H1 (cell line): ENCODE measurements around the gene ZNF598. TPM values are rescaled to one million over a fixed set of nuclear protein-coding genes. Genes with fewer than 3 reads are reported as not detected.

ENCODE experiments used
- BACH1 ChIP-seq: IDR thresholded peaks from 2 replicates; pipeline ENCODE4 v1.6.1; 2012; ENCODE audit warnings: low read length, improper control_type of control experiment
- CHD7 ChIP-seq: fragments of 300-600 bp; sonication (generic); IDR thresholded peaks from 2 replicates; pipeline ENCODE4 v1.7.1; 2012; ENCODE audit warnings: low read length, moderate library complexity, mild to moderate bottlenecking, inconsistent platforms; ENCODE audit not compliant: insufficient replicate concordance
- CTBP2 ChIP-seq: IDR thresholded peaks from 2 replicates; pipeline ENCODE4 v1.7.0; 2011; ENCODE audit warnings: borderline replicate concordance, mild to moderate bottlenecking, moderate library complexity, mixed read lengths, low read length; ENCODE audit not compliant: insufficient read depth, insufficient read length
- HDAC6 ChIP-seq: IDR thresholded peaks from one replicate; pipeline ENCODE4 v1.7.1; 2012; ENCODE audit warnings: low read depth, mild to moderate bottlenecking, inconsistent platforms, low read length, moderate library complexity
- RAD21 ChIP-seq, 2 experiments: IDR thresholded peaks in 1 of 2; conservative IDR thresholded peaks in 1 of 2; 2 replicates each; pipeline ENCODE4 v1.6.1; 2011; ENCODE audit warnings: low read depth in 2 of 2, low read length in 2 of 2, improper control_type of control experiment in 1 of 2, inconsistent platforms in 1 of 2, mild to moderate bottlenecking in 1 of 2, moderate library complexity in 1 of 2
- SIRT6 ChIP-seq: IDR thresholded peaks from one replicate; pipeline ENCODE4 v1.7.1; 2012; ENCODE audit warnings: low read length, inconsistent platforms
- TCF12 ChIP-seq: IDR thresholded peaks from 2 replicates; pipeline ENCODE4 v1.6.1; 2011; ENCODE audit warnings: low read depth, mild to moderate bottlenecking, low read length
- polyA plus RNA-seq, 7 experiments: library from polyadenylated mRNA; depleted of rRNA in 3 of 7; stranded (reverse) in 5 of 7; unstranded in 2 of 7; fragments of >200 nt in 5 of 7; fragments of 200-250 nt in 2 of 7; gene quantifications; 1 replicate in 5 of 7; 2 replicates in 1 of 7; 4 replicates in 1 of 7; pipeline versions ENCODE4 v1.2.1 to v1.2.3, GENCODE V29; 2011 to 2013; ENCODE audit warnings: missing spikeins in 2 of 7, mixed read lengths in 2 of 7
- total RNA-seq: library from RNA; stranded (reverse); fragmentation: NEBNext Ultra II Directional; extraction: Animal tissue kit (Norgen Biotek cat#: 25700); gene quantifications from 2 replicates; pipeline ENCODE4 v1.2.1, GENCODE V29; 2021

ZNF598 gene
- total and polyA plus RNA-seq, 2 of the 8 experiments (the other 6 are each of a cell fraction or from before 2014, with no cell fraction given), result 29.3 to 47.6 TPM

GRCh38 chr16:2035431-2036199, 26.0 kb upstream of the ZNF598 start (continued):
- TF ChIP-seq CHD7 (no peak), SIRT6 (no peak), CTBP2 (no peak), TCF12 (no peak), RAD21 (IDR thresholded peaks at IDR 0.05 in 1 of 2, conservative IDR thresholded peaks at IDR 0.05 in 1 of 2; ENCODE audit: low read depth in 2 of 2, low read length in 2 of 2) (no peak), BACH1 (no peak), HDAC6 (no peak)
